Left hindlimb (tissue), 1 donor: ENCODE results near the gene PCDH12.

Experiments used
- DNase-seq: peaks from one replicate; pipeline ENCODE4 v3.0.0-alpha.2; 2018

The PCDH12 gene

GRCh38 chr5:141966275-141966962 is 8.4 kb upstream of the PCDH12 start:
- no peak for DNase-seq

- no peak for DNase-seq
Measured at GRCh38 chr5:141965071-141965470, 7.1 kb upstream of the PCDH12 start.

- no peak for DNase-seq
Measured at GRCh38 chr5:141963701-141964100, 5.7 kb upstream of the PCDH12 start.

GRCh38 chr5:141961466-141961865 is 3.5 kb upstream of the PCDH12 start:
- DNase-seq, result no peak

GRCh38 chr5:141960449-141961323 is 2.7 kb upstream of the PCDH12 start:
- peak; percentile 89 for DNase-seq

GRCh38 chr5:141960018-141960417 is 2.0 kb upstream of the PCDH12 start:
- DNase-seq, result no peak

- no peak for DNase-seq
Measured at GRCh38 chr5:141958546-141959172, 657 bp upstream of the PCDH12 start.

GRCh38 chr5:141957367-141957996 is 520 bp downstream of the PCDH12 start:
- no peak for DNase-seq

- no peak for DNase-seq
Measured at GRCh38 chr5:141954194-141954593, 3.8 kb downstream of the PCDH12 start.

- DNase-seq, result no peak
Measured at GRCh38 chr5:141952020-141952419, 6.0 kb downstream of the PCDH12 start.

GRCh38 chr5:141951332-141951781 is 6.6 kb downstream of the PCDH12 start:
- no peak for DNase-seq

GRCh38 chr5:141950207-141951005 is 7.6 kb downstream of the PCDH12 start:
- DNase-seq, result no peak

- DNase-seq, result no peak
Measured at GRCh38 chr5:141949511-141949910, 8.5 kb downstream of the PCDH12 start.

- DNase-seq, result no peak
Measured at GRCh38 chr5:141948812-141949211, 9.2 kb downstream of the PCDH12 start.

GRCh38 chr5:141947316-141947715 is 10.7 kb downstream of the PCDH12 start:
- DNase-seq, result no peak

- peak; percentile 53 for DNase-seq
Measured at GRCh38 chr5:141945511-141946051, 12.4 kb downstream of the PCDH12 start.

GRCh38 chr5:141944076-141944475 is 13.9 kb downstream of the PCDH12 start:
- DNase-seq, result no peak

GRCh38 chr5:141942185-141942857 is 15.7 kb downstream of the PCDH12 start:
- DNase-seq, result no peak

GRCh38 chr5:141941779-141942178 is 16.2 kb downstream of the PCDH12 start:
- DNase-seq, result no peak

GRCh38 chr5:141941307-141941706 is 16.7 kb downstream of the PCDH12 start:
- DNase-seq, result no peak

- peak; percentile 67 for DNase-seq
Measured at GRCh38 chr5:141940695-141941271, 17.2 kb downstream of the PCDH12 start.
